Prostate gland (tissue), 2 donors: ENCODE measurements around the gene TAS2R20.

Source experiments
- CTCF ChIP-seq, 4 experiments: fragments of 200-600 bp in 2 of 4; fragments of 450-650 bp in 2 of 4; sonication (generic) in 2 of 4; IDR thresholded peaks; 1 replicate in 3 of 4; 2 replicates in 1 of 4; pipeline ENCODE4 v1.5.1; 2016 to 2019; ENCODE audit warnings: antibody characterized with exemption in 4 of 4, mild to moderate bottlenecking in 2 of 4, moderate library complexity in 2 of 4
- POLR2A ChIP-seq: fragments of 450-650 bp; IDR thresholded peaks from one replicate; pipeline ENCODE4 v1.6.1; 2016; ENCODE audit warnings: antibody characterized with exemption, mild to moderate bottlenecking

- no peak for TF ChIP-seq CTCF (IDR thresholded peaks at IDR 0.05)
- no peak for TF ChIP-seq POLR2A
Measured at GRCh38 chr12:11031307-11031706, 33.2 kb upstream of the TAS2R20 start, which contains the start of gene TAS2R31.
